Chondrocyte (in vitro differentiated cells): ENCODE data around the gene PTF1A. TPM values are rescaled to one million over a fixed set of nuclear protein-coding genes. Genes with fewer than 3 reads are reported as not detected.

Experiments
- DNase-seq: peaks from one replicate; pipeline ENCODE4 v3.0.0; 2021; ENCODE audit warnings: mixed read lengths, low spot score
- H3K27ac Mint-ChIP-seq: one replicate; pipeline ENCODE4 v1.8.0; 2021; ENCODE audit warnings: mild to moderate bottlenecking, moderate library complexity, mixed read lengths; ENCODE audit not compliant: unreplicated experiment
- H3K27me3 Mint-ChIP-seq: 2 replicates; pipeline ENCODE4 v1.8.0; 2021; ENCODE audit warnings: low read depth, mixed read lengths
- H3K36me3 Mint-ChIP-seq: 2 replicates; pipeline ENCODE4 v1.8.0; 2021; ENCODE audit warnings: low read depth, mixed read lengths
- H3K4me1 Mint-ChIP-seq: 2 replicates; pipeline ENCODE4 v1.8.0; 2021; ENCODE audit warnings: low read depth, mild to moderate bottlenecking, mixed read lengths
- H3K4me3 Mint-ChIP-seq: one replicate; pipeline ENCODE4 v1.8.0; 2021; ENCODE audit warnings: mild to moderate bottlenecking, moderate library complexity, mixed read lengths; ENCODE audit not compliant: unreplicated experiment
- H3K9me3 Mint-ChIP-seq: 2 replicates; pipeline ENCODE4 v1.8.0; 2021; ENCODE audit warnings: low read depth, mixed read lengths
- CTCF ChIP-seq: fragments of 200-600 bp; sonication (generic); IDR thresholded peaks from 2 replicates; pipeline ENCODE4 v1.5.0; 2021; ENCODE audit warnings: antibody characterized with exemption, mild to moderate bottlenecking, moderate library complexity
- total RNA-seq: library from RNA; stranded (reverse); gene quantifications from 3 replicates; pipeline ENCODE4 v1.2.1, GENCODE V29; 2021

Gene PTF1A
- total RNA-seq, 1 donor from 2014 or later = not detected

- Mint-ChIP-seq H3K4me1 (peaks cover 2% of the 10 kb centered on the region), H3K27me3 (peaks cover 86% of the 10 kb centered on the region), H3K4me3 (no peak overlapping the region), H3K27ac (no peak overlapping the region), H3K9me3 (no peaks in the 10 kb centered on the region), H3K36me3 (no peaks in the 10 kb centered on the region)
- no peak for DNase-seq
- TF ChIP-seq CTCF = no peak
Measured at GRCh38 chr10:23198610-23198939, 6.5 kb downstream of the PTF1A start.

GRCh38 chr10:23198940-23199767, 7.0 kb downstream of the PTF1A start:
- no peak for DNase-seq
- H3K36me3 Mint-ChIP-seq = no peaks in the 10 kb centered on the region
- no peak overlapping the region for H3K27ac Mint-ChIP-seq
- H3K9me3 Mint-ChIP-seq = no peaks in the 10 kb centered on the region
- no peaks in the 10 kb centered on the region for H3K4me1 Mint-ChIP-seq
- no peak overlapping the region for H3K4me3 Mint-ChIP-seq
- H3K27me3 Mint-ChIP-seq = peaks cover 87% of the 10 kb centered on the region
- TF ChIP-seq CTCF = no peak

- Mint-ChIP-seq H3K4me1 (no peaks in the 10 kb centered on the region), H3K27ac (no peak overlapping the region), H3K27me3 (peaks cover 89% of the 10 kb centered on the region), H3K9me3 (no peaks in the 10 kb centered on the region), H3K36me3 (no peaks in the 10 kb centered on the region), H3K4me3 (no peak overlapping the region)
- no peak for DNase-seq
- no peak for TF ChIP-seq CTCF
Measured at GRCh38 chr10:23199768-23200511, 7.8 kb downstream of the PTF1A start.

- H3K36me3 Mint-ChIP-seq = no peaks in the 10 kb centered on the region
- H3K27ac Mint-ChIP-seq = no peak overlapping the region
- DNase-seq = no peak
- H3K4me3 Mint-ChIP-seq = no peak overlapping the region
- no peaks in the 10 kb centered on the region for H3K4me1 Mint-ChIP-seq
- TF ChIP-seq CTCF = no peak
- H3K27me3 Mint-ChIP-seq = peaks cover 89% of the 10 kb centered on the region
- H3K9me3 Mint-ChIP-seq = no peaks in the 10 kb centered on the region
Measured at GRCh38 chr10:23200586-23200985, 8.5 kb downstream of the PTF1A start.

- H3K9me3 Mint-ChIP-seq = no peaks in the 10 kb centered on the region
- H3K36me3 Mint-ChIP-seq = no peaks in the 10 kb centered on the region
- TF ChIP-seq CTCF = no peak
- no peak overlapping the region for H3K4me3 Mint-ChIP-seq
- H3K27ac Mint-ChIP-seq = no peak overlapping the region
- H3K27me3 Mint-ChIP-seq = peaks cover 87% of the 10 kb centered on the region
- H3K4me1 Mint-ChIP-seq = no peaks in the 10 kb centered on the region
- DNase-seq = no peak
Measured at GRCh38 chr10:23200997-23201652, 9.0 kb downstream of the PTF1A start.
